Jurkat, Clone E6-1 (cell line): ENCODE data around the gene REM2.
"Not testable (repeated sequence)": the region's sequence is repeated elsewhere in the genome, so short reads cannot be mapped to it uniquely, and the experiment has no call there.

ENCODE experiments used
- DNase-seq: peaks from one replicate; pipeline ENCODE4 v3.0.0-alpha.2; 2011; ENCODE audit warnings: low read depth, low spot score
- H3K4me3 ChIP-seq: 2 replicates; pipeline ENCODE4 v1.5.1; 2011; ENCODE audit warnings: mild to moderate bottlenecking, low read length, control low read depth, moderate library complexity

REM2 gene

DNA sequence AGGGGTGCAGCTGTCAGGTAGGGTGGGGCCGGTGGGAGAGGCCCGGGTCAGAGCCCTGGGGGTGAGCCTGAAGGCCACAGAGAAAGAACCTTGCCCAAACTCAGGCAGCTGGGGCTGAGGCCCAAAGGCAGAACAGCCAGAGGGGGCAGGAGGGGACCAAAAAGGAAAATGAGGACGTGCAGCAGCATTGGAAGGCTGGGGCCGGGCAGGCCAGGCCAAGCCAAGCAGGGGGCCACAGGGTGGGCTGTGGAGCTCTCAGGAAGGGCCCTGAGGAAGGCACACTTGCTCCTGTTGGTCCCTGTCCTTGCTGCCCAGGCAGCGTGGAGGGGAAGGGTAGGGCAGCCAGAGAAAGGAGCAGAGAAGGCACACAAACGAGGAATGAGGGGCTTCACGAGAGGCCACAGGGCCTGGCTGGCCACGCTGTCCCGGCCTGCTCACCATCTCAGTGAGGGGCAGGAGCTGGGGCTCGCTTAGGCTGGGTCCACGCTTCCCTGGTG is 36.2 kb upstream of the REM2 start:
- no peak overlapping the region for H3K4me3 ChIP-seq
- DNase-seq: no peak

DNA sequence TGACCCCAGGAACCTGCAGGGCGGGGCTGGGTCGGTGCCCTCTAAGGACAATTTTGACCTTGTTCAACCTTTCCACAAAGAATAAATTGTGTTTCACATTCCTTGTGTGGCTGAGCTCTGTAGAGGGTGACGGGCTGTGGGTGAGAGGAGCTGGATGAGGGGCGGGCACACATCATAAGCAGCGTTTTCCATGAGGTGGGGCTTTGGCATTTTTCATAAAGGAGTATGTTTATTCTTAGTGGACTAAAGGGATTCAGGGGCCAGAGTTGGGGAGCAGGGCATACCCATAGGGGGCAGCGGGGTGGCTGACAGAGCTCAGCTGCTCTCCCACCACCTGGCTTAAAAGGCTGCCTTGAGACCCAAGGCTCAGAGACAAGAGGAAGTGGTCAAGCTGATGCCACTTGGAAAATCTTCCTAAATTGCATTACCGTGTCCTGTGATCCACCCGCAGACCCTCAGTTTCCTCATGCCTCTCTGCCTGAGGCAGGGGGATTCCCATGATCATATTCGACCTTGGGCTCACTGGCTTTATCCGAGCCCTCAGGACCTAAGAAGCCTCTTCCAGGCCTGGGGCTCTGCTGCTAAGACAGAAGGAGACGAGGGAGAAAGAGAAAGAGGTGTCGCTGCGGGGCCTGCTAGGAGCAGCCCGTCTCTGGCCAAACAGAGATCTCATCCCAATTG is 35.2 kb upstream of the REM2 start:
- H3K4me3 ChIP-seq: no peak overlapping the region
- DNase-seq: no peak

DNA sequence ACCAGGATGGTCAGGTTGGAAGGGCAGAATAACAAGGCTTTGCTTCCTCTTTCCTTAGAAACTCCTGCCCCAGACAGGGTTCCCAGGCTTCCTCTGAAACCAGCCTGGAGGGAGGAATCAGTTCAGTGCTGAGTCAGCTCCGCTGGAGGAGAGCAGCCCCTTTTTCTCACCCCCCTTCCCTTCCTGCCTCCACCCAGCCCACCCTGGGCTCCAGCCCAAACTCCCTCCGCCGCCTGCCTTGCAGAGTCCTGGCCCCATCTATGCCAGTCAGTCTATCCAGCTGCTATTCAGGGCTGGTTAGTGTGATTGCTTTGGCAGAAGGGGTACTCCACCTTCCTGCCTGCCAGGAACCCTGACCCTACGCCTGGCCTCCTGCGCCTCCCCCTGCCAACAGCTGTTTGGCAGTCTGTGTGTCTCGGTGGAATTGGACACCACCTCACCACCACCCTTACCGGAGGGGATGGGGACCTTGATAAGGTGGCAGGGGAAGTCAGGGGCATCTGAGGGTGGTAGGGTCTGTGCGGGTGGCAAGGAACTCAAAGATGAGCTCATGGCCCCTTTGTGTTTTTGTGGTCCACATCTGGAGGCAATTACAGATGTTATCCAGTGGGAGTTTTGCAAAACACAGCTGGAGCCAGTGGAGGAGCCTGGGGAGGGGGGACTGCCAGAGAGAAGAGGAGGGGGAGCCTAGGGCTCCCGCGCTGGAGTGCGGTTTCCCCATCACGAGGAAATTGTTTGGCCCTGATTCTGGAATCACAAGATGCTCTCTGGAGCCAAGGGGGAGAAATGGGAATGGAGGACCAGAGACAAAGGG is 34.5 kb upstream of the REM2 start:
- H3K4me3 ChIP-seq: no peak overlapping the region
- DNase-seq: no peak

DNA sequence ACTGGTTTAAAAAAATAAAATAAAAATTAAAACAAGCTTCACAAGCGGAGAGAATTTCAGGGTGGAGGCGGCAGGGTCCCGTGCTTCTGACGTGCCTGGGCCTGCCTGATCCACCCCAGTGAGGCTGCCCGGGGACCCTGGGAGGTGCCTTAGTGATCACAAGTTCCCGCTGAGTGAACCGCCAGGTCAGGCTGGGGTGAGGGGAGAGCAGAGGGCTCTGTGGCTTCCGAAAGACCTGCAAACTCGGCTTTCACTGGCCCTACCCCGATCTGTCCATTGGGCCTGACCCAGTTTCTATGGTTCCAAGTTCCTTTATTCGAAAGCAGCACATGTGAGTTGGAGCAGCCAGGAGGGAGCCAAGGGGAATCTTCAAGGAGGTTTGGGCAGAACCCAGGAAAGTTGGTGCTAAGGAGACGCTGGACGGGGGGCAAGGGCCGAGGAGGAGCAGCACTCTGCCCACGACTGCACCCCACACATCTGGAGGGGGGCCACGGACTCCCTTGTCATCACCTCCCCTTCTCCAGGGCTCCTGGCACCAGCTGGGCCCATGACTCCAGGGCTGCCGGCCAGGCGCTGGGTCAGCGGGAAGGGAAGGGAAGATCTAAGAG is 33.7 kb upstream of the REM2 start:
- H3K4me3 ChIP-seq: no peak overlapping the region
- no peak for DNase-seq

DNA sequence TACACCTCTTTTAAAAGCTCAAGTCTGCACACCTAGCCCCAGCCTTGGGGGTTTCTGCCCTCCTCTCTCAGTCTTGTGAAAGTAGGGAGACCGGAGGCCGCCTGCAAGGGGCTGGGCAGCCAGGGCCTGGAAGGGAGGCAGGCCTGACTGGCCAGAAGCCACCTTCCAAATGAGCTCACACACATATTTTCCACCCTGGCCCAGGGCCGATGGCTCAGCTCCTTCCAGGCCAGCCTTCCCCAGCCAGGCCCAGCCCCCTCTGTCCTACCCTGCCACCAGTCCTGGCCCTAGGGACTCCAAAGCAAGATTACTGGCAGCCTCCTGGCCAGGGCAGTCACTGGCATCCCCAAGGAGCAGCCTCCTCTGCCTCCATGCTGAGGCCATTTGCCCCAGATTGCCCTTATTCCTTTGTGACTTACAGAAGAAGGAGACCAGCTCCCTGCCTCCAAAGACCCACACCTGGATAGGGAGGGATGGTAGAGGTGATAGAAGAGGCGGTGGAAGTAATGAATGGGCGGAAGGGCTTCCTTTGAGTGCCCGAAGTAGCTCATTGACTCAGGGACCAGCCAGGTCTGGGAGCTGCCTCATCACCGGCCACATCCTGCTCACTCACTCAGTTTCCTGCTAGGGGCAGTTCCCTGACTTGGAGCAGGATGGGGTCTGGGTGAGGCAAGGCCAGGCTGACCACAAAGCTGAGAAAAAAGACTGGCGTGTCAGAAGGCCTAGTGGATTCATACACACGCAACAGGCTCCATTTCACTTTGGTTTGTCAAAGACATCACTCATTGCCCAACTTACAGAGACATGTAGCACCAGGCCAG is 31.9 kb upstream of the REM2 start:
- no peak overlapping the region for H3K4me3 ChIP-seq
- no peak for DNase-seq

DNA sequence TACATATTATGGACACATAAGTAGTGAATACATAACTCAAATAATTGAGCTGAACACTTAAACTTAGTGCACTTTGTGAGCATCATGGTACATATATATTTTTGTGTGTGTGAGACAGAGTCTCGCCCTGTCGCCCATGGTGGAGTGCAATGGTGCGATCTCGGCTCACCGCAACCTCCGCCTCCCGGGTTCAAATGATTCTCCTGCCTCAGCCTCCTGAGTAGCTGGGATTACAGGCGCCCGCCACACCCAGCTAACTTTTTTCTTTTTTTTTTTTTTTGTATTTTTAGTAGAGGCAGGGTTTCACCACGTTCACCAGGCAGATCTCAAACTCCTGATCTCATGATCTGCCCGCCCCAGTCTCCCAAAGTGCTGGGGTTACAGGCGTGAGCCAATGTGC is 30.8 kb upstream of the REM2 start:
- DNase-seq, H3K4me3 ChIP-seq: not testable (repeated sequence)

DNA sequence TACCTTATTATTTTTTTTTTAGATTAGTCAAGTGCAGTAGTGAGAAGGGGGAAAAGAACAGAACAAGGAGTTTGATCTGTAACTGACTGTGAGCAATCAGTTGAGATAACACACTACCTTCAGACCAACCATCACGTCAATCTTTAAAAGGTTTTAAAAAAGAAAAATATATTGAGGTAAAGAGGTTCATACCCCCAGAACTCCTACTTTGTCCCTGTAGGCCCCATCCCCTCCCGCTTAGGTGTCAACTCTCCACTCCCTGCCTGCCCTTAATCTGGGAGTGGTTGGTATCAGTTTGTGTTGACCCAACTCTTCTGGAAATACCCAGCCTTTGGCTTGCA is 30.5 kb upstream of the REM2 start:
- DNase-seq: no peak
- H3K4me3 ChIP-seq: no peak overlapping the region

DNA sequence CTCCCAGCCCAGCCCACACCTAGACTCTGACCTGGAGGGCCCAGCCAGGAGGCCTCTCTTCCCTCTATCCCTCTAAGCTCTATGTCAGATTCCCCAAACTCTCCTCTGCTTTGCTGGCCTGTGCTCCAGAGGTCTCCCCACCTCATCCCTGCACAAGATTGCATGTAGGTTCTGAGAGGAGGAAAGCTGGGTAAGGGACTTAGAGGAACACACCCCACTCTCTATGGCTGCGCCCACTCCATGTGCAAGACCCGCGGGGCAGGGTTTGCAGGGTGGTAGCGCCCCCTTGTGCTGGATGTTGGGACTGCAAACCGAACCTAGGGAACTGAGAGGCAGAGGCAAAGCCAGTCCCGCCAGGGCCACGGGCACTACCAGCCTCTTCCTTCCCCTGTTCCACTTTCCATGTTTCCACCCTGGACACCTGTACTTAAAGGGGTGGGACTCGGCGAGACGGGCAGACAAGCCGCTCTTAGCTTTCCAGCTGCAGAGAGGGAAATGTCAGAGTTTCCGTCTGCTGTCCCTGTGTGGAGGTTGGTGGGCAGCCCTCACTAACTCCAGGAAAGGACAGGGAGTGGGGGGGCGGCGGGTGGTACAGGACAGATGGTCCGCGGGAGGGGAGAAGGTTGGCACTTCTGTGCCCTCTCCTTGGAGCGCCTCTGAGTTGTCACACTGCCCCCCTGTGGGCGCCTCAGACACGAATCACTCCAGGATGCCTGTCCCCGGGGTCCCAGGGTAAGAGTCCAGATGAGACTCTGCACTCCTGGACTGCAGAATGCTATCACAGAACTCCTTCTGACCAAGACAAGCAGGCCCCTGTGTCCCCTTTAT is 29.9 kb upstream of the REM2 start:
- peak; percentile 77 for DNase-seq
- peak overlapping the region; percentile 58 for H3K4me3 ChIP-seq

DNA sequence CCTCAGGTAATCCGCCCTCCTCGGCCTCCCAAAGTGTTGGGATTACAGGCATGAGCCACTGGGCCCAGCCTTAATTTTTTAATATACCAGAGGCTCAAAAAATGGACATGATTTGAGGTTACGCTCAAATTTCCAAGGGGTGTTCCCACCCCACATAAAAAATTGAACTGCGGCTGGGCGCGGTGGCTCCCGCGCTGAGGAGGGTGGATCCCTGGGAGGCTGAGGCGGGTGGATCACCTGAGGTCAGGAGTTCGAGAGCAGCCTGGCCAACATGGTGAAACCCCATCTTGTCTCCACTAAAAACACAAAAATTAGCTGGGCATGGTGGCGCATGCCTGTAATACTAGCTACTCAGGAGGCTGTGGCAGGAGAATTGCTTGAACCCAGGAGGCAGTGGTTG is 28.7 kb upstream of the REM2 start:
- DNase-seq, H3K4me3 ChIP-seq: not testable (repeated sequence)

DNA sequence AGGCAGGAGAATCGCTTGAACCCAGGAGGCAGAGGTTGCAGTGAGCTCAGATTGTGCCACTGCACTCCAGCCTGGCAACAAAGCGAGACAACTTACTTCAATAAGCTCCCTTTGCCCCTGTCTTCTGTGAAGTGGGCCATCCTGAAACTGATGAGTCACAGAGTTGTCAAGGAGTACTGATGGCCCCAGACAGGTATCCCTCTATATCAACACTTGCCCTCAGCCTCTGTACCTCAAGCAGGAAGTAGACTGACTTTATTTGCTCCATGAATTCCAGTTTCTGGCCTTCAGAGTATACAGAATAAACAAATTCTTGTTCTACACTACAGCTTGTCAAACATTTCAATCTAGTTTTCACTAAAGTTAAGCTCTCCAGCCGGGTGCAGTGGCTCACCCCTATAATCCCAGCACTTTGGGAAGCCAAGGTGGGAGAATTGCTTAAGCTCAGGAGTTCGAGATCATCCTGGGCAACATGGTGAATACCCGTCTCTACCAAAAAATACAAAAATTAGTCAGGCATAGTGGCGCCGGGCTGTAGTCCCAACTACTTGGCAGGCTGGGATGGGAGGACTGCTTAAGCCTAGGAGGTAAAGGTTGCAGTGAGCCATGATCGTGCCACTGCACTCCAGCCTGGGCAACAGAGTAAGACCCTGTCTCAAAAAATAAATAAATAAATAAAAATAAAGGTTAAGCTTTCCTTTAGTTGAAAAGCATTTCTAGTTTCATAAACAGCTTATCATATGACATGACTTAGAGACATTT is 27.9 kb upstream of the REM2 start:
- no peak for DNase-seq
- H3K4me3 ChIP-seq: no peak overlapping the region

DNA sequence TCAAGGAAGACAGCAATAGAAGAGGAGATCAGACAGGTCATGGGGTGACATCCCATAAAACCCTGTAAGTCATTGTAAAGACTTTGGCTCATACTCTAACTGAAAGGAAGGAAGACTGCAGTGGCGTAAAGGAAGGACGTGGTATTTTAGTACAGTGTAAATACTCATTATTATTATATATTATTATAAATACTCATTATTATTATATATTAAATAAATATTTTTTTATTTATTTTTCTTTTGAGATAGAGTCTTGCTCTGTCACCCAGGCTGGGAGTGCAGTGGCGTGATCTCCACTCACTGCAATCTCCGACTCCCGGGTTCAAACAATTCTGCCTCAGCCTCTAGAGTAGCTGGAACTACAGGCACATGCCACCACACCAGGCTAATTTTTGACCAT is 26.6 kb upstream of the REM2 start:
- DNase-seq: no peak
- H3K4me3 ChIP-seq: no peak overlapping the region

DNA sequence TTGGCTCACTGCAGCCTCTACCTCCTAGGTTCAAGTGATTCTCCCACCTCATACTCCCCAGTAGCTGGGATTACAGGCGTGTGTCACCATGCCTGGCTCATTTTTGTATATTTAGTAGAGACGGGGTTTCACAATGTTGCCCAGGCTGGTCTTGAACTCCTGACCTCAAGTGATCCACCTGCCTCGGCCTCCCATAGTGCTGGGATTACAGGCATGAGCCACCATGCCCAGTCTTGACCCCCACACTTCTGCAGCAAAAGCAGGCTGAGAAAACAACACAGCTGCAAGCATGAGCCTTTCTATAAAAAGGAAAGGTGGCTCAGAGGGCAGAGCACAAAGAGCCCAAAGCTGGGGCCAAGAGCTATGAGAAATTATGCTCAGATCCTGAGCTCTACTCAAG is 22.6 kb upstream of the REM2 start:
- not testable (repeated sequence) for H3K4me3 ChIP-seq, DNase-seq

DNA sequence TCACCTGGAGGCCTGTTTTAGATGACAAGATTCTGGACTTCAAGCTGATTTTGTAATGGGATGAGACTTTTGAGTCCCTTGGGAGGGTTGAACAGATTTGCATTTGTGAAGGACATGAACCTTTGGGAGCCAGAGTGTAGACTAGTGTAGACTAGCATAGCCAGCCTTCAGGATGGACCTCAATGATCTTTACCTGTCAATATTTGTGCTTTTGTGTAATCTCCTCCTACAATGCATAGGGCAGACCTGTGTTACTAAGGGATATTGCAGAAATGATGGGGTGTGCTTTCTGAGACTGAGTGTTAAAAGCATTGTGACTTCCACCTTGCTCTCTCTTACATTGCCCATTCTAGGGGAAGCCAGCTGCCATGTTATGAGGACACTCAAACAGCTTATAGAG is 21.4 kb upstream of the REM2 start:
- DNase-seq: no peak
- H3K4me3 ChIP-seq: no peak overlapping the region

DNA sequence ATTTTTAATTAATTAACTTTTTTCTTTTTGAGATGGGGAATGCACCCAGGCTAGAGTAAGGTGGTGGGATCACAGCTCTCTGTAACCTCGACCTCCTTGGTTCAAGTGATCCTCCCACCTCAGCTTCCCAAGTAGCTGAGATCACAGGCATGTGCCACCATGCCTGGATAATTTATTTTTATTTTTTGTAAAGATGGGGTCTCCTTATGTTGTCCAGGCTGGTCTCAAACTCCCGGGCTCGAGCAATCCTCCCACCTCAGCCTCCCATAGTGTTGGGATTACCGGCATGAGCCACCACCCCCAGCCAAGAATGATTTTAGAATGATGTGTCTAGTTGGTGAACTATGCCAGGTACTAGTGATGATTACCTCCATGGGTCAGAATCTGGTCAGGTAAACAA is 18.0 kb upstream of the REM2 start:
- no peak for DNase-seq
- H3K4me3 ChIP-seq: no peak overlapping the region

DNA sequence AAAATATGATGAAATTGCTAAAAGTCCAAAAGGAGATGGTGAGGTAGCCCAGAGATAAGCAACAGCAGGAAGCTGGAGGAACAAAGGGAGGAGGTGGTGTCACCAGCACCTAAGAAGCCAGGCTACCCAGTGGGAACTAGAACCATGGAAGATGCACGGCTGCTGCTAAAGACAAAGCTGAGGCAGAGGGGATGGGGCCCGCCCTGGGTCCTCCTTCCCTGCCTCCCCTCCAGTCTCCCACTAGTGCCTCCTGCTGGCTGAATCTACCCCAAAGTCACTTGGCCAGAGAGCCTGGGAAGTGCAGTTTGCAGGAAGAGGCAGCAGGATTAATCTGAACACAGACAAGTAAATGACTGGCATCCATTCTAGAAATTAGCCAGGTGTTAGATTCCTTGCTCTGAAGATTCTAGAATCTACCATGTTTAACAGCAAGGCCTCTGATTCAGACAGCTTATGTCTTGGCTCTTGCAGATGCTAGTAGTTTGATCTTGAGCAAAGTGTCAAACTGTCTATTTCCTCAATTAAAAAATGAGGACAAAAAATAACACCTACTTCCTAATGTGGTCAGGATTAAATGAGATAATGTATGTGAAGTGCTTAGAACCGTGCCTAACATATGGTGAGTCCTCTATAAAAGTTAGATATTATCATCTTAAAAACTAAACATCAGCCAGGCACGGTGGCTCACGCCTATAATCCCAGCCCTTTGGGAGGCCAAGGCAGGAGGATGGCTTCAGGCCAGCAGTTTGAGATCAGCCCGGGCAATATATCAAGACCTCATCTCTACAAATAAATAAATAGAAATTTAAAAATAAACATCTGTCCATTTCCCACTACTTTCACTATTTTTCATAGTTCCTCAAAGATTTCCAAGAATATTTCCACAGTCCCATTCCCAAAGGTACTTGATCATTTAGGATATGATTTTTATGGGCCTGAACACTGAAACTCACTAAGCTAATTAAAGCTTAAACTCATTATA is 17.3 kb upstream of the REM2 start:
- no peak for DNase-seq
- H3K4me3 ChIP-seq: no peak overlapping the region

DNA sequence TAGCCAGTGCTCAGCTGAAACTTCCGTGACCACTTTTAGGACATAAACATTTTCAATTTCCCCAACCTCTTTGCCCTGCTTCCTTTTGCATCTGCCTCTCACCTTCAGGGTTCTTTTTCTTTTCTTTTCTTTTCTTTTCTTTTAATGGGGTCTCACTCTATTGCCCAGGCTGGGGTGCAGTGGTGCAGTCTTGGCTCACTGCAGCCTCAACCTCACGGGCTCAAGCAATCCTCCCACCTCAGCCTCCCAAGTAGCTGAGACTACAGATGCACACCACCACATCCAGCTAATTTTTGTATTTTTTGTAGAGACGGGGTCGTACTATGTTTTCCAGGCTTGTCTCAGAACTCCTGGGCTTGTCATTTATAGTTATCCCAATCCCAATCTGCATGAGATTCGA is 16.1 kb upstream of the REM2 start:
- no peak overlapping the region for H3K4me3 ChIP-seq
- no peak for DNase-seq

DNA sequence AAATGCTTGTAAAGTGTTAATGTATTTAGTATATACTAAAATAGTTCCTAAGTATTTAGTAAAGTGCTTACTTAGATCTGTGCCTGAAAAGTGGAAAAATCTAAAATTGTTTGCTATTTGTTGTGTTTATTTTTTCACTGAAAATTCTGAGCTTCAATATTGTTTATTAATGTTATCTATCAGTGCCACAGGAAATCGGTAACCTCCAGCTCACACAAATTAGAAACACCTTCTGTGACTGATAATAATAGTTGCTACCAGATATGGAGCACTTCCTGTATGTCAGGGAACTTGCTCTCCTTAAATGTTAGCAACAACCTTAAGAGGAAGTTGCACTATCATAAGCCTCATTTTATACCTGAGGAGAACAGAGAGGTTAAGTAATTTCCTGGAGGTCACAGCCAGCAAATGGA is 12.2 kb upstream of the REM2 start:
- H3K4me3 ChIP-seq: peak overlapping the region; percentile 83

More for the DNA sequence above, 12.2 kb upstream of the REM2 start:
- DNase-seq: peak; percentile 57
